Right lung (tissue), 5 donors: ENCODE results near the gene SLC24A3. TPM values are rescaled to one million over a fixed set of nuclear protein-coding genes. Genes with fewer than 3 reads are reported as not detected.

ENCODE experiments used
- DNase-seq, 2 donors: peaks; one replicate each; pipeline ENCODE4 v3.0.0-alpha.2; 2013
- polyA plus RNA-seq, 5 donors: library from polyadenylated mRNA; unstranded; fragments of 120-200 nt; gene quantifications; one replicate each; pipeline versions ENCODE4 v1.2.1 to v1.2.3, GENCODE V29; 2013; ENCODE audit warnings: inconsistent platforms in 1 of 5, low replicate concordance in 1 of 5; ENCODE audit not compliant: insufficient read length in 5 of 5, insufficient read depth in 1 of 5

The SLC24A3 gene
- polyA plus RNA-seq, 5 donors: 5.9 to 8.1 (median 6.8) TPM

DNA sequence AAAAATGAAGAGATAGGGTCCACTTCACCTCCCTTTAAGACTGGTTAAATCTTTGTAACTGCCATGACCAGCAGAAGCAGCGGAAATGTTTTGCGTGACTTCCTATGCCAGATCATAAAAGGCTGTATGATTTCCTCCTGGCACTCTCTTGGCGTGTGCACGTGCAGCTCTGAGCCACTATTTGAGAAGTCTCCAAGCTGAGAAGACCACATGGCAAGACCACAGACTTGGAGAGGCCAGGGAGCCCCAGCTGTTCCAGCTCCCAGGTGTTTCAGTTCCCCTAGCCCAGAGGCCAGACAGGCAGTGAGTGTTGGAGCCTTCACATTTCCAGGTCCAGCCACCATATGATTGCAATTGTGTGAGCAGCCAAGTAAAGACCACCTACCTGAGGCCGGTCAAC is 286.3 kb downstream of the SLC24A3 start:
- no peak for DNase-seq

DNA sequence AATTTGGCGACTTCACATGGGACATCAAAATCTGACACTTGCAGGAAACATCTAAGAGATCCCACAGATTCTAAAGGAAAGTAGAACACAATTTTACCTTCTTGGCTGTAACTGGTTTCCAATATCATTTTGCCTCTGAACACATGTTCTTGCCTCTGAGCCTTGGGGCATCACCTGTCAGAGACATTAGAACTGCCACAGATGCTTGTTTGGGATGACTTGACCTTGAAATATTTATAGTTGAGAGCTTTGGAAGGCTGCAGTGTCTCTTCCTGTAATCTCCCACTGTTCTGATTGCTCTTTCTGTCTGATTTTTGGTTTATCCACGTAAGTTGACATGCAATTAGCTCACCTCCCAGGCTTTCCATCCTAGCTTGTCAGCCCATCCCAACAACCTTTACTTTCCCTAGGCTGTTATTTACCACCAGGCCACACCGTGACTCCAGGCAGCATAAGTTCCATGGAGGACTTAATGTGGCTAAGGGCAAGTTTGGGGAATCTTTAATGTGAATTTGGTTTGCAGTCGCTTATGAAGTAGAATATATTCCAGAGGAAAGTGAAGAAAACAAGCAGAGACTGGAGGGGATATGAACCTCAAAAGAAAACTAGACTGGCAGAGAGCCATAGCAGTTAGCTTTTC is 289.2 kb downstream of the SLC24A3 start:
- no peak for DNase-seq

DNA sequence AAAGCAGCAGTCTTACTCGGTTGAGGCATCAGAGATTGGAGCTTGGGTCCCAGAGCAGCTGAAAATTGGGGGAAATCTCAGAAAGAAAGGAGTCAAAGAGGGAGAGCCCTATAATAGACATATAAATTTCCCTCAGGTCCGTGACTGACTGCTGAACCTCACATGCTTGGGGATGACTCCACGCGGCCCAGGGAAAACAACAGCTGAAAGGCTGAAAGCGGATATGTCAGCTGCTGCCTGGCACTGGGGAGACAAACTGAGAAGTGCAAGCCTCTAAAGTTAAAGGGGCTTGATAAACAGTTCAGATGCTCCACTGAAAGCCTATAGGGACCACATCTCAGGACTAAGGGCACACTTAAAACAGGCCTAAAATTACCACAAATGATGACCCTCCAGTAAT is 289.7 kb downstream of the SLC24A3 start:
- no peak for DNase-seq

DNA sequence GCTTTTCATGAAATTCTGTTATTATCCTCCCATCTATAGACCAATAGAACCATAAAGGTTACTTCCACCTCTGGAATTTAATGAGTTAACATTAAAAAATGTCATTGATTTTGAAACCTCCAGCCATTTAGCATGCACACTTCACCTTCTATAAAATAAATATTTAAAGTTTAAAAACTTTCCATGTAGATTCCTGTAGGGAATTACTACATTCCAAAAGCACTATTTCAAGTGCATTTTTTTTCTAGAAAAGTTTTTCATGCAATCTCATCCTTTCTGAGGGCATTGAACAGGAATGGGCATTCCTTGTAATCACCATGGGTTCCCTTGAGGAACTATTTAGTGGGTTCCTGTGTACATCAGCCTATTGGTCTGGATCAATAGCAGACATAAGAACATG is 291.8 kb downstream of the SLC24A3 start:
- DNase-seq: no peak

DNA sequence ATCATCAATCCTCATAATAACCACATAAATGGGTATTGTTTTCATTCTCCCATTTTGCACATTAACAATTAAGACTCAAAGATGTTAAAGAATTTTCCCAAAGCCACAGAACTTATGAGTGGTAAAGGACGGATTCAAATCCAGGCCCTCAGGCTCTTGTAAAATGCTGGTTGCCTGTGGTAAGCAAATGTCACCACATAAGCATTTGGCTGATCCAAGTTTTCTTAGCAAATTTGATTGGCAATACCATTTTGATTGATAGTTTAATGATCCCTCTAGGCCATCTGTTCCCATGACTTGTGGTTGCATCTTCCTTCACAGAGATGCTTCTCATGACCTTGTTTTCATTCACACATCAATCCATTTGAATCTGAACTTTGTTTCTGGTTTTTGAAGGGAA is 293.6 kb downstream of the SLC24A3 start:
- no peak for DNase-seq

DNA sequence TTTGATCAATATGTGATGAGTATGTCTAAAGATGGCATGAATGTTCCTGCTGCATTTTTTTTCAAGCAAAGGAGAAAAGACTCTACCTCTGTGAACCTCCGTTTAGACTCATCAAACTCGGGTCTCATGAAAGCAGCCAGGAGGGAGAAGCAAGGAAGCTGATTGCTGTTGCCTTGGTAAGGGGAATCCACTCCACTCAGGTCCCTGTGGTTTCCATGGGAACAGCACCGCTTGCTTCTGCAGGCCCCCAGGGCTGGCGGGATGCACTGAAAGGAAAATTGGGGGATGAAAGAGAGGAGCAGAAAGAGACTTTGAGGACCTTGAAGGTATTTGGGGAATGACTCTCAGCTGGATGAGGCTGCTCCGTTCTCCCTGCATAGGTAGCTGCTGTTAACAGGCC is 296.0 kb downstream of the SLC24A3 start:
- DNase-seq: no peak

DNA sequence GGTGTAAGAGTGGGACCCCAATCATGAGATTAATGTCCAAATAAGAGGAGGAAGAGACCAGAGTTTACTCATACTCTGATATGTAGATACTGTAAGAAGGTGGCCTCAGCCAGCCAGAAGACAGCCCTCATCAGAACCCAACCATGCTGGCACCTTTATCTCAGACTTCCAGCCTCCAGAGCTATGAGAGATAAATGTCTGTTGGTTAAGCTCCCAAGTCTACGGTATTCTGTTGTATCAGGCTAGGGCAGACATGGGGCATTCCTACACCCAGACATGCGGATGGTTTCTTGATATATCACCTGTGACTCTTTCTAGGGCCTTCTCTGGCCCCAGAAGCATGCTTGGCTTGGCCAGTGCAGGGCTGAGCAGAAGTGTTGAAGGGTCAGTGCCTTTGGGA is 298.2 kb downstream of the SLC24A3 start:
- DNase-seq: no peak

DNA sequence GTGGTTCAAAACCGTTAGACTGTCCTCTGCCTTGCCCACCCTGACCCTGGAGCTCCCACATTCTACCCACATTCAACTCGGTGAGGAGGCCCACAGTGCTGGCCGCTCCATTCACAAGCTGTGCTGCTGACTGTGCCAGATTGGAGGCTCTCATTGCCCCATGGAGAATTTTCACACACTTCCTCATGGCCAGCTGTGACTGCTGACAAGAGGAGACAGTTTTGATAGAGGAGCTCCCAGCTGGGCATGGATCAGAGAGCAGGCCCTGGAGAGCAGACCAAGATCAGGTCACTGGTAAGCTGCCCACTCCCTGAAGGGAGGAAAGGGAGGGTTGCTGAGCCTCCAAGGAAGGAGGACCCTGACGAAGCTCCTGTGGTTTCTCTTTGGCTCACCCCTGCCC is 299.5 kb downstream of the SLC24A3 start:
- no peak for DNase-seq

DNA sequence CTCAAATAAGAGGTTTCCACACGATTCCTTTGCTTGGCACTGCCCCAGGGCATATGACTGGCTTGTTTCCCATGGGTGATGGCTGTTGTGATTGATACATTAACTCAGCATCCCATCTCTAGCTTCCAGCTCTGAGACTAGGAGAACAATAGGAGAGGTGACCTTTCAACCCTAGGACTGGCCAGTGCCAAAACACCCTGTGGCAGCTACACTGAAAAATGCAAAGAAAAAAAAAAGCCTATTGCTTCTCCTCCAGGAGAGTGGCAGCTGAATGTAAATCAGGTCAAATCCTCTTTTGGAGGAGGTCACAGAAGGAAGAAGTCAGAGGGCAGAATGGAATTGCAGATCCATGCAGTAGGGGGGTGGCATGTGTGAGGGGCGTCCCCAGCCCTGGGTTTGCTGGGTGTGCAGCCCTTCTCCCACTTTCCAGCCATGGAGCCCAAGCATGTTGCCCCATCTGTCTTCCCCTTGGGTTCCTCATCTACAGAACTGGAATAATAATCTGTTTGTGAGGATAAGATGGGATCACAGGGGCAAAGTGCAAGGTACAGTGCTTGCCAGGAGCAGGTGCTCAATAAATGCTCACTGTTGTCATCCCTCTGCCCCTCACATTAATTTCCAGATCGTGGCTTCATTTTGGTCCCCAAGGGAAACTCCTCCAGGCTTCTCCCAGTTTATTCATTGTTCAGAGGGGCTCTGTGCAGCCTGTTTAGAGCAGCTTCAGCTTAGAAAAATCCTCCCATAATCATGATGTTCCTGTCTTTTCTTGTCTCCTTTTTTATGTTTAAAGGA is 300.6 kb downstream of the SLC24A3 start:
- DNase-seq: no peak

DNA sequence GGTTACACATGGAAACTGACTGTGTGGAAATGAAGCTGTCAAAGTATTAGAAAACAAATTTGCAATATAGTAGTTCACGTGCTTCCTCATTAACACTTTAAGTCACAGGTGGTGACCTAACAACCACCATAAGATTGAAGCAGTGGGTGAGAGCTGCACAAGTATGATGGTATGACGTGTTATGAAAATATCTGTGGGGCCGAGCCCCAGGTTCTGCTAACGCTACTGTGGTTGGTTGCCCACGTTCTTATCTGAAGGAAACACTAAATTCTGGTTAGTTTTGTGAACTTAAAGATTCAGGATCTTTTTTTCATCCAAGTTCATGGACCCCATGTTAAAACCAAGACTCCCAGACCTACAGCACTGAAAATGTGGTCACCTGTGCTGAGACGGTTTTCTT is 302.6 kb downstream of the SLC24A3 start:
- no peak for DNase-seq

DNA sequence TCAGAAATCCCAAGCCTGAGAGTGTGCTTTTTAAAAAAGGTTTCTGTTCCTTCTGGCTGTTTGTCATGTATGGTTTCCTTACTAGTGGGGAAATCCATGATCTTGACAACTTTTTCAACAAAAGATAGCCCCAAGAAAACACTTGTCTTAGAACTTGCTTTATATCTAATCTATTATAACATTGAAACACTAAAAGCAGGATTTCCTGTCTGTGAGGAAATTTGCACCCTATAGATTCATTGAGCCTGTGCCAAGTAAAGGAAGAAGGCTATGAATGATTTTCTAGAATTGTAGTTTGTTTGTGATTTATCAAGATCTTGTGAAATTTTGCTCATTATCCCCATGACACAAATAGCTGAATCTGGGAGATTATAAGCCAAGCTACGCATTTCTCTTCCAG is 307.0 kb downstream of the SLC24A3 start:
- DNase-seq: peak; percentile 6 to 19

DNA sequence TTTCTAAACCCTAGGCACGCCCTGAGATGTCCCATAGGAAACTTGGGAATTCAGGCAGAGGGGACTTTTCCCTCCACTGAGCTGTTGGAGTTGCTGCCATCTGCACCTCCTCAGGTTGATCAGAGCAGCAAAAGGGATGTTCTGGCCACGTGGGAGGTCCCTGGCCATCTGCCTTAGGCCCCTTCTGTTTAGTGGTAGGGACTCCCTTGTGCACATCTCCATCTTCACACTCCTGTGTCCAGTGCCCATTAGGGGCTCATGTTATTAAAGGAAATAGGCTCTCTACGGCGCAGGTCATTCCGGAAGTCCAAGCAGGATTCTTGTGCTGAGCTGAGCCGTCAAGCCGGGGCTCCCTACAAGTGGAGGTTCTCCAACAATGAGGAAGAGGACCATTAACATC is 307.8 kb downstream of the SLC24A3 start:
- no peak for DNase-seq

DNA sequence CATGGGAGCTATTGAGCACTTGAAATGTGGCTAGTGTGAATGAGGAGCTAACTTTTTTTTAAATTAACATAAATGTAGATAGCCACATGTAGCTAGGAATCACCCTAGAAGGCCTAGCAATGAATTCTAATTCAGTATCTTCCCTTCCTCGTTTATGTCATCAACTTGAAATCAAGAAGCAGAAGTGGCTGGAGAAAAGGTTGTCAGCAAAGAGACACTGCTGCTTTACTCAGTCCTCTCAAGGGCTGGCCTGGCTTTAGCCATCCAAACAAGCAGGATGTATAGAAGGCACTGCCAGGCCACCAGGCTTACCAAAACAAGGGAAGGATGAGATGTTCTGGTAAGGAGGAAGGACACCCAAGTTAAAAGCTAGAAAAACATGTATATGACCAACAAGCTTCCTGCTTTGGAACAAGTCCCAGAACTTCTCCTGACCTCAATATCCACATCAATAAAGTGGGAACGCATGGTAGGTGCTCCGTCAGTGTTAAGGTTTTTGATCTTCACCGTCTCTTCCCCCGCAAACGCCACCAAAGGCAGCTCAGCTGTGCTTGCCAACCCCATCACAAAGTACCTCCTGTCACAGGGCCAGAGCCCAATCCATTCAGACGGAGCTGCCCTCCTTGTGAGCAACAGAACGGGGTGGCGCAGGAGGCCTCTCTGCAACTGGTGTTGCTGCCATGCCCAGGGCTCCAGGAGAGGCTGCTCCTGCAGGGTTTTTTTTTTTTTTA is 309.8 kb downstream of the SLC24A3 start:
- DNase-seq: no peak

DNA sequence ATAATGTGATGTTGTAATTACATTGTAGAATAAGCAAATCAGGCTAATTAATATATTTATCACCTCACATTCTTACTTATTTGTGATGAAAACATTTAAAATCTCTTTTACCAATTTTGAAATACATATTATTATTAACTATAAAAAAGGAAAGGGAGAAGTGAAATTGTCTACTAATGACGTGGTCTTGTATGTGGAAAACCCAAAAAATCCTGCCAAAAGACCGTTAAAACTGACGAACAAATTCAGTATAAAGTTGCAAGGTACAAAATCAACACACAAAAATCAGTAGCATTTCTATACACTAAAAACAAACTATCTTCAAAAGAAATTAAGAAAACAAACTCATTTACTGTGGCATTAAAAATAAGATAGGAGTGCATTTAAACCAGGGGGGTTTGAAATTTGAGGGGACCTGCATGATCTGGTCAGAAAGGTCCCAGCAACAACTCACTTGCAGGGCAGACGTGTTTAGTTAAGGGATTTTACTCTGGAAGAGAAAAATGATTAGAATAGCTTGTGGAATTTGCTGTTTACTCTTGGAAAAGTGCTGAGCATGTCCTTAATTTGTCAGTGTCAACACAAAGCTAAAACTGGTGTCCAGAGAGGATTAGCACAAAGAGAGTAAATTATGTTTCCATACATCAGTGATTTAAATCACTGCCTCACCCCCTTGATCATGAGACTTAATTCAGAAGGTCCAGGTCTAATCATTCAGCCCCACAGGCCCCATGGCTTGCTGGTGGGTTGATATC is 310.6 kb downstream of the SLC24A3 start:
- no peak for DNase-seq

DNA sequence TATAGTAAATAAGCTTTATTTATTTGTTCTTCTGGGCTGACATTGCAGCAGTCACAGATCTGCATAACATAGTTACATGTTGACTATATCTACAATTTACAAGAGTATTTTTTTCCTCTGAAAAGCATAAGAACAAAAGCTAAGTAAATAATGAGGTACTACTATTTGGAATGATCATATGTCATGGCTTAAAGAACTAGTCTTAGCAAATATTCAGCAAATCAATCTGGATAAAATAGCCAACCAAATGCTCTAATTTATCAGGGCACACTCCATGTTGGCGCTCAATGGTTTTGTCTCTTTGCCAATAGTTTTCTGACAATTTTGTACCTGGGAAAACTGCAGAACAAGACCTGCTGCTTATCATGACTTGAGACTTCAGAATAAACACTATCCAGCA is 312.2 kb downstream of the SLC24A3 start:
- no peak for DNase-seq

DNA sequence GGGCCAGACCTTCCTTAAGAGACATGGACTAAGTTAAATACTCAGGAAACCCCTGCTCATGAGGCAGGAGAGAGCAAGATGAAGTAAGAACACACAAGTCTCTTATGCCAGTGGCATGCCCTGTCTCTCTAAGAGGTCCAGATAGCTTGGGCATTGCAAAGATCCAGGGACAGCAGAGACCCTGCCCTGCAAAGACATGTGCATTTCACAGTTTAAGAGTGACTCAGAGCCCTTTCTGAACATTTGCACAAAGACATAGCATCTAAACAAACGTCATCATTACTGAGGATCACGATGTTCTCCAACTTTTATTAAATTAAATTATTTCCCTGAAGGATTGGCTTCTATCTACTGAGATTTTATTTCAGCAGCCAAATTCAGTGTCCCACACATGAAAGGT is 315.1 kb downstream of the SLC24A3 start:
- no peak for DNase-seq

DNA sequence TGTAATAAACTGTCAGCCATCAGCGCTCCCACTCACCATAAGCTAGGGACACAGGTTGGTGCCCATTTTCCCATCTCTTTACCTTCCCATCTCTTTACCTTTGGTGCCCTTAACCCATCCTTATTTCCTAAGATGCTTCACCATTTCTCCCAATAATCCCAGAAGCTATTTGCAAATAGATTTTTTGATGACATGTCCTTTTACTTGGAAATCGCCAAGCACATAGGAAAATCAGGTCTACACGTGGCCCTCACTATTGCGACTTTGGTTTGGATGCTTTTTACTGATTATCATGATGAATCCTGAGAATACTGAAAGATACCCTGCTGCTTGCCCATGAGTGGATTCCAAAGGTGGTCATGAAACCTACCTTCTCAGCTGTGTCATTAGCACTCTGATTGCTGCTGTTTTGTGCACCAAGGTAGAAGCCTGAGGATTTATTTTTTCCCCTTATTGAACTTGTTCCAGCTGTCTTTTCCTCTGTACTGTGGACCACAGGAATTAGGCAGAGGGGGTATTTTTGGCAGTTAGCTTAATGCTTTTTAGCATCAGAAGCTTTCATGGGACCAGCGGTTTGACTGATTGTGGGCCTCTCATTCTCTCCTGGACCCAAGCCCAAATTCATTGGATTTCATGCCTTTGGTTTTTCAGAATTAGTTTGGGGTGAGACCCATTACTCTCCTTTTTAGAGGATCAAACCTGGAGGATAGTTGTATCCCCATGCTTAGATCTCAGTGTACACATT is 316.0 kb downstream of the SLC24A3 start:
- DNase-seq: no peak

DNA sequence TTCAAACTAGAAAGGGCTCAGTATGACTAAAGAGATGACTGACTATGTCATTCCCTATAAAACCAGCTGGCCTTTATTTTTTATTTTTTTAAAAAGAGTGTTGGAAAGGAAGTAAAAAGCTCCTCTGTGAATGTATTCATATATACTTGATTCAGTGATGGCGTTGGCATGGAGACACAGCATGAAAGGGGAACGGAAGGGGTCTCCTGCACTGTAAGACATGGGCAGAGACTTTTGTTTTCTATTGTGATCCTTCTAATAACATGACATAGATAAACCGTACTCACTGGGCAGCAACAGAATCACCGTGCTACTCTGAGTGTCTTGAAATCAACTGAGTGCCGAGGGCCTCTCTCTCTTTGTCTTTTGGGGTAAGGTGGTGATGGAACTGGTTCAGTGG is 317.6 kb downstream of the SLC24A3 start:
- no peak for DNase-seq

DNA sequence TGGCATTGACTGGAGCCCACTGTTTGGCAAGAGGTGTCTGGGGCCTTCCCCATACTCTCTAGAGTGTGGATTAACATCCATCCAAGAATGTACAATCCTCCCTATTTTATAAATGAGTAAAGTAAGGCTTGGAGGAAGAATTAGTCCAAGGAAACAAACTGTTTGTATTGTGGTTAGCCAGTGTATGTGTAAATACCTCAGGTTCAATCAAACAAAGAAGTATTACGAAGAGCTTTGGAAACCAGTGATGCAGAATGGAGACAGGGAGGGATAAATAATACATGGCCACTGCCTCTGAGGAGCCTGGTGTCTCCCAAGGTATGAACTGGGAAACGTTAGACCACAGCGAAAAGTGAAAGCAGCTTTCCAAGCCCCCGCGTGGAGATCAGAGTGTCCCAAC is 319.0 kb downstream of the SLC24A3 start:
- DNase-seq: no peak

DNA sequence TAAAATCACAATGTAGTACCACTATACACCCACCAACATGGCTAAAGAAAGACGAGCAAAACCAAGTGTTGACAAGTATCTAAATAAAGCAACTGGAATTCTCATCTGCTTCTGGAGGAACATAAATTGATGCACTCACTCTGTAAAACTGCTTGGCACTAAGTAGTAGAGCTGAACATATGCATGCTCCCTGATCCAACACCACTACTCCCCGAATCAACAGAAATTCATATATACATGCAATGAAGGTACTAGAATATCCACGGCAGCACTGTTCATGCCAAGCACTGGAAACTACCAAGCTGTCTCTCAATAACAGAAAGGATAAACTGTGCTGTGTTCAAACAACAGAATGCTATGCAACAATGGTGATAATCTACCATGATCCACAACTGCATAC is 326.1 kb downstream of the SLC24A3 start:
- no peak for DNase-seq

DNA sequence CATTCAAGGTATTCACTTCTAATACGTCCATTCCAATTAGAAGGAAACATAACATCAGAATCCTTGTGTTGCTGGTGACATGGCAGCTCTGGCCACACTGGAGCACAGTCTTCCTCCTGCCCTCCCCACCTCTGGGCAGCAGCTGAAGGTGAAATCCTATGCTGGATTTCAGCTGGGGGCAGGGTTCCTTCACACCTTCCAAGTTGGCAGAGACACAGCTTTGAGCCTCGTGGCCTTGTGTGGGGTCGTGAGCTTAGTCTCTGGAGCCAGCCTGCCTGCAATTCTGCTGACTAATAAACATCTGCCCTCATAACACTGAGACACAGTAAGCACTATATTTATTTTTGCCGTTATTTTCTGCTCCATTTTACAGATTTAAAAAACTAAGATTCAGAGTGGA is 326.7 kb downstream of the SLC24A3 start:
- no peak for DNase-seq

DNA sequence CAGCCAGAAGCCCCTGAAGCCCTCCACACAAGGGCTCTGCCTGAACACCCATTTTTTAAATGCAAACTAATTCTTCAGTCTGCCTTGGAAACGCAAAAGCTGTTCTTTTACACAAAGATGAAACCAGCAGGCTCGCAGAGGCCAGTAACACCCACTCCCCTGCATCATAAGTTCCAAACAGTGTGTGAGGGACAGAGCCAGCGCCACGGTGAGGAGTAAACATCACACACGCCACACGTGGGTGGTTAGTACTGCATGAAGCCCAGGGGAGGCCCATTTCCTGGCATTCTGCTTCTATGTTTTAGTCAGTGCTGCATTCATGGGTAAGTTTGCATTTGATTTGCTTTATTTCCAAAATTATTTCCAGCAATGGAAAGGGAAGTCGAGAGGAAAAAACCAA is 327.9 kb downstream of the SLC24A3 start:
- DNase-seq: no peak
